ENCODE results near the gene ITPK1.

The ITPK1 gene

DNA sequence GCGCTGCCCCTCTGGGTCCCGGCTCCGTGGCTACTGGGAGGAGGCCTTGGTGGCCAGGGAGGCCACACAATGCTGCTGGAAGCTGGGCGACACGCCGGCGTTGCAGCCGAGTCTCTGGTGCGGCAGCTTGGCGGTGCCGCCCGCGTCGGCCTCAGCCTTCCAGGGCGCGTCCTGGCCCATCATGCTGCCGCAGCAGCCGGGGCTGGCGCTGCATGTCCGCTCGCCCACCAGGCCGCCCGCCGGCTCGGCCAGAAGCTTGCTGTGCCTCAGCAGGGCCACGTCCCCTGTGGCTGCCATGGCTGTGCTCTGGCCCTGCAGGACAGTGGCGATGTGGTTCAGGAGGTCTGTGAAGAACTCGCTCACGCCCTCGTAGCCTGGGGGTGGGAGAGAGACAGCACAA lies 174.2 kb downstream of the ITPK1 start:
- Histone ChIP-seq H3K27me3 (ENCODE audit: insufficient read depth, low read depth) (no peaks in the 10 kb centered on the region), H2AFZ (ENCODE audit: low read depth) (no peak overlapping the region), H3K9ac (no peak overlapping the region), H3K36me3 (ENCODE audit: insufficient read depth) (no peaks in the 10 kb centered on the region), H3K79me2 (ENCODE audit: insufficient read depth, low read depth) (no peaks in the 10 kb centered on the region), H3K4me1 (ENCODE audit: low read depth, poor library complexity, severe bottlenecking) (no peaks in the 10 kb centered on the region), H3K4me3 (IDR thresholded peaks at IDR 0.05; ENCODE audit: insufficient read depth, low read depth, low read length) (no peak overlapping the region), H3K27ac (no peak overlapping the region), H3K4me2 (no peak overlapping the region), H4K20me1 (ENCODE audit: insufficient read depth) (no peaks in the 10 kb centered on the region)
- TF ChIP-seq, protein P1, sequence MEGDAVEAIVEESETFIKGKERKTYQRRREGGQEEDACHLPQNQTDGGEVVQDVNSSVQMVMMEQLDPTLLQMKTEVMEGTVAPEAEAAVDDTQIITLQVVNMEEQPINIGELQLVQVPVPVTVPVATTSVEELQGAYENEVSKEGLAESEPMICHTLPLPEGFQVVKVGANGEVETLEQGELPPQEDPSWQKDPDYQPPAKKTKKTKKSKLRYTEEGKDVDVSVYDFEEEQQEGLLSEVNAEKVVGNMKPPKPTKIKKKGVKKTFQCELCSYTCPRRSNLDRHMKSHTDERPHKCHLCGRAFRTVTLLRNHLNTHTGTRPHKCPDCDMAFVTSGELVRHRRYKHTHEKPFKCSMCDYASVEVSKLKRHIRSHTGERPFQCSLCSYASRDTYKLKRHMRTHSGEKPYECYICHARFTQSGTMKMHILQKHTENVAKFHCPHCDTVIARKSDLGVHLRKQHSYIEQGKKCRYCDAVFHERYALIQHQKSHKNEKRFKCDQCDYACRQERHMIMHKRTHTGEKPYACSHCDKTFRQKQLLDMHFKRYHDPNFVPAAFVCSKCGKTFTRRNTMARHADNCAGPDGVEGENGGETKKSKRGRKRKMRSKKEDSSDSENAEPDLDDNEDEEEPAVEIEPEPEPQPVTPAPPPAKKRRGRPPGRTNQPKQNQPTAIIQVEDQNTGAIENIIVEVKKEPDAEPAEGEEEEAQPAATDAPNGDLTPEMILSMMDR (conservative IDR thresholded peaks at IDR 0.05; ENCODE audit: low read depth, low read length), result no peak

DNA sequence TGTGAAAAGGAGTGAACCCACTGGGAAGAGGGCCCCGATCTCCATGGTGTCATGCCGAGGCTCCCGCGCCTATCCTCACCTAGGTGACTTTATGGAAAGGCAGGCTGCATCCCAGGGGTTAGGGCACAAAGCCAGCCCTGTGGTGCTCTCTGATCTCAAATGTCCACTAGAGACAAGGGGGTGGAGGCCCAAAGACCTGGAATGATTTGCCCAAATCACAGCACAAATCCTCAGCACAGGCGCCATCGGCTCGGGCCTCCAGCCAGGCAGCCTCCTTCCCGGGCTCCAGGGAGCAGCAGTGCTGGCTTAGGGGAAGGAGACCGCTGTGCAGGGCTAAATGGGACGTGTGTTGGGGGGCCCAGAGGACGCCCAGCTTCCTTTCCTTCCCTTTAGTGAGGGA lies 175.2 kb downstream of the ITPK1 start:
- H3K36me3 ChIP-seq (ENCODE audit: insufficient read depth), result no peaks in the 10 kb centered on the region
- no peaks in the 10 kb centered on the region for H3K4me1 ChIP-seq (ENCODE audit: low read depth, poor library complexity, severe bottlenecking)

DNA sequence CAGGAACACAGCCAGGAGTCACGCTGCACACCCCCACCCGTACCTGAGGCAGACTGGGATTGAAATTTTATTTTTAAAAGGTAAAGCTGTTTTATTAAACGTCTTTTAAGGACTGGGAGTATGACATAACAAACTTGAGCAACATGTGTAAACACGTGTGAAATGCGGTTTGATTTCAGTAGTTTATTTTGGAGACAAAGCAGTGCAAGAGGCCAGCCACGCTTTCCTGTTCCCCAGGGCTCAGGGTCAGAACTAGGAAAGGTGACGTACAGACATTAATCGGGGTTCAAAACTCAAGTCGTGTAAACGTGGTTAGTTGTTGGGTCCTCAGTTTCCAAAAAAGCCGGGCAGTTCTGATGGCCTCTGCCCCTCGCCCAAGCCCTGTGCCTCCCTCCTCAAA lies 176.0 kb downstream of the ITPK1 start:
- Histone ChIP-seq H3K27ac (no peak overlapping the region), H3K4me2 (no peak overlapping the region), H3K79me2 (ENCODE audit: insufficient read depth, low read depth) (no peaks in the 10 kb centered on the region), H3K4me1 (ENCODE audit: low read depth, poor library complexity, severe bottlenecking) (no peaks in the 10 kb centered on the region), H3K9ac (no peak overlapping the region), H3K4me3 (IDR thresholded peaks at IDR 0.05; ENCODE audit: insufficient read depth, low read depth, low read length) (no peak overlapping the region), H2AFZ (ENCODE audit: low read depth) (no peak overlapping the region), H3K36me3 (ENCODE audit: insufficient read depth) (no peaks in the 10 kb centered on the region), H3K27me3 (ENCODE audit: insufficient read depth, low read depth) (no peaks in the 10 kb centered on the region), H4K20me1 (ENCODE audit: insufficient read depth) (no peaks in the 10 kb centered on the region)
- TF ChIP-seq, protein P1 (conservative IDR thresholded peaks at IDR 0.05; ENCODE audit: low read depth, low read length), result no peak

More for the DNA sequence above, 175.2 kb downstream of the ITPK1 start:
- Histone ChIP-seq H3K9ac (no peak overlapping the region), H4K20me1 (ENCODE audit: insufficient read depth) (no peaks in the 10 kb centered on the region), H2AFZ (ENCODE audit: low read depth) (no peak overlapping the region), H3K27ac (no peak overlapping the region), H3K4me3 (IDR thresholded peaks at IDR 0.05; ENCODE audit: insufficient read depth, low read depth, low read length) (no peak overlapping the region), H3K27me3 (ENCODE audit: insufficient read depth, low read depth) (no peaks in the 10 kb centered on the region), H3K4me2 (no peak overlapping the region), H3K79me2 (ENCODE audit: insufficient read depth, low read depth) (no peaks in the 10 kb centered on the region)
- TF ChIP-seq, protein P1 (conservative IDR thresholded peaks at IDR 0.05; ENCODE audit: low read depth, low read length), result no peak

DNA sequence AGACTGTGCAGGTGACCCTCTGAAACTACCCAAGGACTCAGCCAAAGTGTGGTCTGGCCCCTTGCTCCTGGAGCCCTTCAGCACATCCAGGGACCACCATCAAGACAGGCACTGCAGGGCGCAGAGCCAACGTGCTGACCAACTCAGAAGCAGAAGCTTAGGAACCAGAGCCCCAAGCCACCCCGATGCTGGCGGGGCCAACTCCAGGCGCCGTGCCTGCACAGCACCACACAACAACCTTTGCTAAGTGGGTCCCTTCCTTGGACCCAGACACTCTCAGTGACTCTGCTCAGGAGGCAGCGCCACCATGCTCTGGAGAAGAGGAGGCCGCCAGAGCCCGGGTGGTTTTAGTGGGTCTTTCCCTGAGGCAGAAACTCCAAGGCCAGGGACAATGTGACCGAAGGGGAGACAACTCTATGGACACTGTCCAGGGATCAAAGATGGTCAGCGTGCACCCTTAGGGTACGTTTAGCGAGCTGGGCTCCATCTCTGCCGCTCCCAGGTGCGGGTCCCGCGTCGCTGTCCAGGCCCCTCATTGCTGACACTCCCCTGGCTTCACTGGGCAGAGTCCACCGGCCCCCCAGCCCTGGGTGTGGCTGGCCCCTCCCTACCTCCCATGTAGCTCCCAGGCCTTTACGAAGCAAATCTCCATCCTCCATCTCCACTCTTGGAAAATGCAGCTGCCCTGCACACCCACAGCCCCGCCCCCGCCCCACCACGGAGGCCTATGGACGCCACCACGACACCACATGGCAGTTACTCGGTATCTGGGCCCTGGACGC lies 176.6 kb downstream of the ITPK1 start:
- TF ChIP-seq, protein P1 (conservative IDR thresholded peaks at IDR 0.05; ENCODE audit: low read depth, low read length), result no peak
- no peak overlapping the region for H3K9ac ChIP-seq
- no peaks in the 10 kb centered on the region for H3K4me1 ChIP-seq (ENCODE audit: low read depth, poor library complexity, severe bottlenecking)
- H3K27me3 ChIP-seq (ENCODE audit: insufficient read depth, low read depth), result no peaks in the 10 kb centered on the region
- no peak overlapping the region for H3K4me3 ChIP-seq (IDR thresholded peaks at IDR 0.05; ENCODE audit: insufficient read depth, low read depth, low read length)
- no peaks in the 10 kb centered on the region for H3K36me3 ChIP-seq (ENCODE audit: insufficient read depth)
- H3K27ac ChIP-seq, result no peak overlapping the region
- H2AFZ ChIP-seq (ENCODE audit: low read depth), result no peak overlapping the region
- H4K20me1 ChIP-seq (ENCODE audit: insufficient read depth), result no peaks in the 10 kb centered on the region
- H3K79me2 ChIP-seq (ENCODE audit: insufficient read depth, low read depth), result no peaks in the 10 kb centered on the region
- H3K4me2 ChIP-seq, result no peak overlapping the region

Measured in KMS-11 (cell line).